IMR-90 (cell line): ENCODE results near the gene GRAMD1B. TPM values are rescaled to one million over a fixed set of nuclear protein-coding genes. Genes with fewer than 3 reads are reported as not detected.

Source experiments
- ATAC-seq: fragments of 200-7000 bp; cut with Tn5 transposase; 2 replicates; pipeline ENCODE4 v1.9.1; 2020; ENCODE audit warnings: low read depth, mild to moderate bottlenecking, moderate library complexity
- BruUV-seq: library from RNA; stranded (reverse); fragments of 400-500 nt; replicated peaks from 2 replicates; lab custom pipeline; 2021; lab: Mats Ljungman, UMichigan
- CTCF ChIA-PET: fragments of 300-600 bp; formaldehyde crosslinking; extraction: SDS; loops from one replicate; lab custom pipeline; 2021; ENCODE audit warnings: antibody characterized with exemption; lab: Yijun Ruan, JAX
- POLR2A ChIA-PET: fragments of 300-600 bp; sonication (Branson Sonifier 250); formaldehyde crosslinking; loops from one replicate; lab custom pipeline; 2022; ENCODE audit warnings: antibody characterized with exemption; ENCODE audit not compliant: unreplicated experiment; lab: Charles Lee
- DNase-seq: peaks from one replicate; pipeline ENCODE4 v3.0.0; 2013
- H2AFZ ChIP-seq: replicated peaks from 2 replicates; pipeline ENCODE3; 2013; ENCODE audit warnings: low read length, mild to moderate bottlenecking; ENCODE audit not compliant: poor library complexity
- H2AK5ac ChIP-seq: 2 replicates; pipeline ENCODE4 v1.6.1; 2013; ENCODE audit warnings: low read depth, low read length, inconsistent platforms
- H2AK9ac ChIP-seq: replicated peaks from 2 replicates; pipeline ENCODE3; 2013; ENCODE audit warnings: mild to moderate bottlenecking, low read depth, low read length, moderate library complexity; ENCODE audit not compliant: poor library complexity
- H2BK120ac ChIP-seq: 2 replicates; pipeline ENCODE4 v1.6.1; 2013; ENCODE audit warnings: low read depth, low read length, inconsistent platforms
- H2BK15ac ChIP-seq: 3 replicates; pipeline ENCODE4 v1.6.1; 2013; ENCODE audit warnings: low read depth, low read length, inconsistent platforms
- H2BK20ac ChIP-seq: 2 replicates; pipeline ENCODE4 v1.6.1; 2013; ENCODE audit warnings: low read depth, mild to moderate bottlenecking, inconsistent platforms, low read length, moderate library complexity
- H2BK5ac ChIP-seq: 2 replicates; pipeline ENCODE4 v1.6.1; 2013; ENCODE audit warnings: mild to moderate bottlenecking, low read depth, low read length, inconsistent platforms; ENCODE audit not compliant: poor library complexity, severe bottlenecking
- H3K14ac ChIP-seq: replicated peaks from 2 replicates; pipeline ENCODE4 v1.6.1; 2013; ENCODE audit warnings: low read depth, low read length, inconsistent platforms
- H3K18ac ChIP-seq: 2 replicates; pipeline ENCODE4 v1.6.1; 2013; ENCODE audit warnings: low read depth, low read length, control low read depth
- H3K23ac ChIP-seq: 2 replicates; pipeline ENCODE4 v1.6.1; 2013; ENCODE audit warnings: low read depth, low read length, inconsistent platforms
- H3K27ac ChIP-seq: 2 replicates; pipeline ENCODE4 v1.5.1; 2013; ENCODE audit warnings: mild to moderate bottlenecking, control low read depth, low read length; ENCODE audit not compliant: insufficient read depth
- H3K27me3 ChIP-seq: 2 replicates; pipeline ENCODE4 v1.6.1; 2013; ENCODE audit warnings: low read length; ENCODE audit not compliant: control insufficient read depth, insufficient read depth
- H3K36me3 ChIP-seq: 2 replicates; pipeline ENCODE4 v1.6.1; 2013; ENCODE audit warnings: low read length, mixed read lengths; ENCODE audit not compliant: control insufficient read depth, insufficient read depth
- H3K4ac ChIP-seq: 2 replicates; pipeline ENCODE4 v1.6.1; 2013; ENCODE audit warnings: low read depth, low read length, inconsistent platforms
- H3K4me1 ChIP-seq: 2 replicates; pipeline ENCODE4 v1.6.1; 2013; ENCODE audit warnings: low read length, mixed read lengths; ENCODE audit not compliant: control insufficient read depth, insufficient read depth
- H3K4me2 ChIP-seq: 2 replicates; pipeline ENCODE4 v1.6.1; 2013; ENCODE audit warnings: low read depth, mild to moderate bottlenecking, control low read depth, low read length, moderate library complexity
- H3K4me3 ChIP-seq: 2 replicates; pipeline ENCODE4 v1.5.1; 2013; ENCODE audit warnings: low read depth, mild to moderate bottlenecking, control low read depth, low read length, moderate library complexity; ENCODE audit not compliant: insufficient read depth
- H3K56ac ChIP-seq: 2 replicates; pipeline ENCODE4 v1.6.1; 2013; ENCODE audit warnings: low read length, inconsistent platforms; ENCODE audit not compliant: insufficient read depth; ENCODE audit errors: extremely low read depth
- H3K79me1 ChIP-seq, 2 experiments: 2 replicates each; pipeline ENCODE4 v1.6.1; 2013; ENCODE audit warnings: low read length in 2 of 2, inconsistent platforms in 1 of 2, low read depth in 1 of 2
- H3K9ac ChIP-seq: 2 replicates; pipeline ENCODE4 v1.6.1; 2013; ENCODE audit warnings: low read depth, low read length, control low read depth
- H3K9me1 ChIP-seq: 2 replicates; pipeline ENCODE4 v1.6.1; 2013; ENCODE audit warnings: low read length, inconsistent platforms; ENCODE audit not compliant: insufficient read depth
- H3K9me3 ChIP-seq: 2 replicates; pipeline ENCODE4 v1.6.1; 2013; ENCODE audit warnings: low read length; ENCODE audit not compliant: control insufficient read depth, insufficient read depth
- H4K20me1 ChIP-seq: 2 replicates; pipeline ENCODE4 v1.6.1; 2013; ENCODE audit warnings: low read length, inconsistent platforms; ENCODE audit not compliant: insufficient read depth
- H4K5ac ChIP-seq: 2 replicates; pipeline ENCODE4 v1.6.1; 2013; ENCODE audit warnings: mild to moderate bottlenecking, low read depth, low read length, control low read depth
- H4K8ac ChIP-seq, 2 experiments: 2 replicates each; pipeline ENCODE4 v1.6.1; 2013; ENCODE audit warnings: low read depth in 2 of 2, low read length in 2 of 2, control low read depth in 1 of 2, inconsistent platforms in 1 of 2
- H4K91ac ChIP-seq: 2 replicates; pipeline ENCODE4 v1.6.1; 2013; ENCODE audit warnings: low read depth, low read length, inconsistent platforms; ENCODE audit not compliant: insufficient read depth
- CTCF ChIP-seq: conservative IDR thresholded peaks from 2 replicates; pipeline ENCODE4 v1.5.1; 2012; ENCODE audit warnings: mild to moderate bottlenecking, low read depth, low read length, improper control_type of control experiment
- FOS ChIP-seq: fragments of 150-350 bp; IDR thresholded peaks from 2 replicates; pipeline ENCODE4 v1.6.1; 2016; ENCODE audit warnings: low read depth, low read length
- POLR2A ChIP-seq: IDR thresholded peaks from 2 replicates; pipeline ENCODE4 v1.6.1; 2012; ENCODE audit warnings: mild to moderate bottlenecking, low read depth, low read length
- SMC3 ChIP-seq: fragments of 150-350 bp; IDR thresholded peaks from 2 replicates; pipeline ENCODE4 v1.6.1; 2016; ENCODE audit warnings: low read depth, mild to moderate bottlenecking, antibody characterized with exemption, low read length, moderate library complexity
- WGBS, 2 experiments: methylation state at CpG; one replicate each; pipeline versions ENCODE4 v1.1.5 to v1.1.7; 2013; ENCODE audit warnings: missing lambda C conversion rate in 2 of 2; ENCODE audit not compliant: insufficient read length in 1 of 2; ENCODE audit errors: extremely low coverage in 2 of 2; 5-methylcytosine and 5-hydroxymethylcytosine counted together
- dilution Hi-C: fragments of 300-500 bp; cut with HindIII; formaldehyde crosslinking; loops from one replicate; pipeline ENCODE4 v1.14.3; 2018; ENCODE audit warnings: low sequenced_read_pairs; ENCODE audit not compliant: unreplicated experiment
- in situ Hi-C: fragments of 300-500 bp; cut with MboI; formaldehyde crosslinking; loops from 3 replicates; pipeline ENCODE4 v1.14.3; 2019; ENCODE audit warnings: low sequenced_read_pairs, inconsistent platforms, mixed read lengths
- intact Hi-C: fragments of 100-400 bp; cut with micrococcal nuclease; formaldehyde crosslinking; loops from 2 replicates; pipeline ENCODE4 v1.10.0; 2022
- polyA plus RNA-seq, 3 experiments: library from polyadenylated mRNA; depleted of rRNA; stranded (reverse); fragments of >200 nt; gene quantifications; 2 replicates each; pipeline ENCODE4 v1.2.3, GENCODE V29; 2012; ENCODE audit warnings: low replicate concordance in 1 of 3
- total RNA-seq: library from RNA; depleted of rRNA; stranded (reverse); fragments of >200 nt; gene quantifications from 2 replicates; pipeline ENCODE4 v1.2.3, GENCODE V29; 2012

GRAMD1B gene
- total and polyA plus RNA-seq, 2 of the 4 experiments (the other 2 are of a cell fraction), result 7.1 to 7.2 TPM

- intact Hi-C loops (no loop called here), dilution Hi-C loops (no loop called here), in situ Hi-C loops (no loop called here)
- ChIA-PET POLR2A (no interaction called here), CTCF (interaction anchor here (0.9 to 1.2 kb wide), 2 partner anchors 9 to 13 kb away, joined by 3 read pairs; no protein-coding TSS in a partner anchor)
- no peak overlapping the region for H2AK5ac ChIP-seq
- H3K18ac ChIP-seq, result no peak overlapping the region
- H4K5ac ChIP-seq, result no peak overlapping the region
- no peak for DNase-seq
- H4K91ac ChIP-seq, result no peak overlapping the region
- no peaks in the 10 kb centered on the region for H3K27me3 ChIP-seq
- H3K4ac ChIP-seq, result no peak overlapping the region
- H3K56ac ChIP-seq, result no peak overlapping the region
- peaks cover 7% of the 10 kb centered on the region; the same call in 1 of the 2 replicates for H4K20me1 ChIP-seq
- peak overlapping the region; percentile 1 for H2AK9ac ChIP-seq
- peaks cover 7 to 19% of the 10 kb centered on the region in 2 experiments; a peak in 3 of 4 replicates for H3K79me1 ChIP-seq
- no peak overlapping the region; the same call in 1 of the 2 replicates for H3K14ac ChIP-seq
- no peaks in the 10 kb centered on the region for H3K36me3 ChIP-seq
- no peak overlapping the region; the same call in 1 of the 2 replicates for H3K4me2 ChIP-seq
- BruUV-seq, result no TSS peak
- H3K4me1 ChIP-seq, result no peaks in the 10 kb centered on the region
- H3K27ac ChIP-seq, result no peak overlapping the region
- no peaks in the 10 kb centered on the region for H3K9me1 ChIP-seq
- H2BK15ac ChIP-seq, result no peak overlapping the region
- peak; percentile 14; the same call in 1 of the 2 replicates for ATAC-seq
- no peak for TF ChIP-seq CTCF
- no peak for TF ChIP-seq SMC3
- TF ChIP-seq FOS, result no peak
- TF ChIP-seq POLR2A, result no peak
- no peak overlapping the region for H2BK120ac ChIP-seq
- H2AFZ ChIP-seq, result peak overlapping the region; percentile 13
- H4K8ac ChIP-seq, result no peak overlapping the region
- no peak overlapping the region for H2BK5ac ChIP-seq
- H2BK20ac ChIP-seq, result no peak overlapping the region
- no peak overlapping the region for H3K4me3 ChIP-seq
- no peak overlapping the region for H3K23ac ChIP-seq
- WGBS, 2 experiments, result no CpG with 5 or more reads among the region's 11 CpGs
- H3K9me3 ChIP-seq, result no peaks in the 10 kb centered on the region
- no peak overlapping the region for H3K9ac ChIP-seq
These were observed 95.4 kb downstream of the GRAMD1B start for GRCh38 chr11:123525511-123525918.
